H1 (cell line): Measurements from ENCODE around the gene TRIM68. TPM values are rescaled to one million over a fixed set of nuclear protein-coding genes. Genes with fewer than 3 reads are reported as not detected.
A peak's percentile ranks its signal among the peaks of the same experiment; 100 is the strongest.

Experiments
- CTCF ChIA-PET: fragments of 300-600 bp; sonication (Branson Sonifier 250); formaldehyde crosslinking; loops from one replicate; lab custom pipeline; 2021; ENCODE audit not compliant: partially characterized antibody; lab: Charles Lee
- POLR2A ChIA-PET: fragments of 300-600 bp; sonication (Branson Sonifier 250); formaldehyde crosslinking; loops from one replicate; lab custom pipeline; 2021; ENCODE audit warnings: inconsistent platforms; ENCODE audit not compliant: partially characterized antibody; lab: Charles Lee
- DNase-seq, 2 experiments: peaks; one replicate each; pipeline versions ENCODE4 v3.0.0 to v3.0.0-alpha.2; 2010 to 2022; ENCODE audit warnings: low spot score in 2 of 2, low read depth in 1 of 2, mixed read lengths in 1 of 2
- FAIRE-seq: peaks from 2 replicates; lab custom pipeline; 2011; peaks lifted over from hg19 to GRCh38; lab: Jason Lieb, UNC
- H2AFZ ChIP-seq: 2 replicates; pipeline ENCODE4 v1.8.1; 2012; ENCODE audit warnings: low read length, inconsistent platforms
- H2AK5ac ChIP-seq: 2 replicates; pipeline ENCODE4 v1.6.1; 2013; ENCODE audit warnings: low read depth, low read length
- H2BK120ac ChIP-seq: replicated peaks from 2 replicates; pipeline ENCODE3; 2013; ENCODE audit warnings: low read depth, low read length, inconsistent platforms
- H2BK12ac ChIP-seq: 2 replicates; pipeline ENCODE4 v1.6.1; 2013; ENCODE audit warnings: low read depth, low read length
- H2BK15ac ChIP-seq: 2 replicates; pipeline ENCODE4 v1.6.1; 2013; ENCODE audit warnings: low read length
- H2BK20ac ChIP-seq: 2 replicates; pipeline ENCODE4 v1.6.1; 2013; ENCODE audit warnings: low read length
- H2BK5ac ChIP-seq: 2 replicates; pipeline ENCODE4 v1.6.1; 2013; ENCODE audit warnings: low read depth, low read length
- H3K14ac ChIP-seq: 2 replicates; pipeline ENCODE4 v1.6.1; 2013; ENCODE audit warnings: inconsistent platforms; ENCODE audit not compliant: insufficient read length
- H3K18ac ChIP-seq: 2 replicates; pipeline ENCODE4 v1.6.1; 2013; ENCODE audit warnings: low read length; ENCODE audit errors: extremely low read depth
- H3K23ac ChIP-seq: 2 replicates; pipeline ENCODE4 v1.6.1; 2013; ENCODE audit warnings: inconsistent platforms; ENCODE audit not compliant: insufficient read length
- H3K23me2 ChIP-seq: 2 replicates; pipeline ENCODE4 v1.6.1; 2013; ENCODE audit warnings: low read depth, low read length
- H3K27ac ChIP-seq: 2 replicates; pipeline ENCODE4 v1.6.1; 2011; ENCODE audit warnings: low read depth, low read length, inconsistent platforms
- H3K27me3 ChIP-seq, 4 experiments: replicated peaks in 1 of 4; 1 replicate in 1 of 4; 2 replicates in 3 of 4; pipeline versions ENCODE4 v1.6.1 to v1.8.1; 2011 to 2013; ENCODE audit warnings: low read length in 3 of 4, mild to moderate bottlenecking in 3 of 4, inconsistent platforms in 2 of 4, mixed read lengths in 2 of 4, moderate library complexity in 1 of 4; ENCODE audit not compliant: control insufficient read depth in 3 of 4, insufficient read depth in 3 of 4; ENCODE audit errors: extremely low read depth in 1 of 4
- H3K36me3 ChIP-seq, 4 experiments: 2 replicates each; pipeline versions ENCODE4 v1.6.1 to v1.8.1; 2011 to 2013; ENCODE audit warnings: mild to moderate bottlenecking in 4 of 4, low read length in 3 of 4, moderate library complexity in 2 of 4, control low read depth in 1 of 4, inconsistent platforms in 1 of 4; ENCODE audit not compliant: insufficient read depth in 4 of 4, control insufficient read depth in 2 of 4
- H3K4ac ChIP-seq: replicated peaks from 2 replicates; pipeline ENCODE3; 2013; ENCODE audit warnings: low read length, low read depth, mixed read lengths, inconsistent platforms; ENCODE audit not compliant: insufficient read length
- H3K4me1 ChIP-seq, 4 experiments: replicated peaks in 1 of 4; 1 replicate in 1 of 4; 2 replicates in 3 of 4; pipeline versions ENCODE4 v1.6.1 to v1.8.1; 2011 to 2013; ENCODE audit warnings: low read length in 3 of 4, inconsistent platforms in 2 of 4, mixed read lengths in 1 of 4; ENCODE audit not compliant: insufficient read depth in 4 of 4, control insufficient read depth in 3 of 4
- H3K4me2 ChIP-seq, 2 experiments: 2 replicates each; pipeline versions ENCODE4 v1.6.1 to v1.8.1; 2011 to 2013; ENCODE audit warnings: low read depth in 2 of 2, low read length in 2 of 2, control low read depth in 1 of 2, inconsistent platforms in 1 of 2, mild to moderate bottlenecking in 1 of 2; ENCODE audit not compliant: insufficient read depth in 1 of 2
- H3K4me3 ChIP-seq, 4 experiments: fragments of 200-600, 300-600 bp in 1 of 4; sonication (generic), shearing (Covaris generic), sonication (Bioruptor Twin) in 1 of 4; 2 replicates each; pipeline versions ENCODE4 v1.5.1 to v1.8.1; 2011 to 2016; ENCODE audit warnings: low read length in 4 of 4, low read depth in 3 of 4, control low read depth in 2 of 4, inconsistent platforms in 2 of 4, mild to moderate bottlenecking in 2 of 4, mixed read lengths in 1 of 4, moderate library complexity in 1 of 4; ENCODE audit not compliant: insufficient read depth in 2 of 4; ENCODE audit errors: extremely low read depth in 1 of 4
- H3K56ac ChIP-seq: replicated peaks from 2 replicates; pipeline ENCODE3; 2013; ENCODE audit warnings: low read depth, mild to moderate bottlenecking, mixed read lengths, low read length, inconsistent platforms; ENCODE audit not compliant: insufficient read length
- H3K79me1 ChIP-seq: 2 replicates; pipeline ENCODE4 v1.6.1; 2013; ENCODE audit warnings: low read depth, low read length, control low read depth
- H3K79me2 ChIP-seq, 2 experiments: 2 replicates each; pipeline versions ENCODE4 v1.6.1 to v1.8.1; 2012 to 2013; ENCODE audit warnings: low read length in 2 of 2, mild to moderate bottlenecking in 2 of 2, inconsistent platforms in 1 of 2; ENCODE audit not compliant: insufficient read depth in 2 of 2, control insufficient read depth in 1 of 2
- H3K9ac ChIP-seq, 4 experiments: replicated peaks in 1 of 4; 1 replicate in 1 of 4; 2 replicates in 3 of 4; pipeline versions ENCODE4 v1.6.1 to v1.8.1; 2011 to 2013; ENCODE audit warnings: low read depth in 3 of 4, low read length in 3 of 4, control low read depth in 2 of 4, mild to moderate bottlenecking in 2 of 4, moderate library complexity in 2 of 4, inconsistent platforms in 1 of 4; ENCODE audit errors: extremely low read depth in 1 of 4
- H3K9me3 ChIP-seq, 2 experiments: 2 replicates each; pipeline versions ENCODE4 v1.6.1 to v1.8.1; 2012 to 2013; ENCODE audit warnings: mild to moderate bottlenecking in 2 of 2, moderate library complexity in 2 of 2, control low read depth in 1 of 2, inconsistent platforms in 1 of 2, low read depth in 1 of 2, low read length in 1 of 2, mixed read lengths in 1 of 2; ENCODE audit not compliant: insufficient read depth in 2 of 2
- H4K20me1 ChIP-seq, 2 experiments: replicated peaks in 1 of 2; 2 replicates each; pipeline versions ENCODE3 to v1.8.1; 2011 to 2013; ENCODE audit warnings: inconsistent platforms in 2 of 2, low read length in 2 of 2, mild to moderate bottlenecking in 1 of 2; ENCODE audit not compliant: insufficient read depth in 2 of 2, control insufficient read depth in 1 of 2
- H4K5ac ChIP-seq: 2 replicates; pipeline ENCODE4 v1.6.1; 2013; ENCODE audit warnings: low read length, low read depth, mixed read lengths, inconsistent platforms; ENCODE audit not compliant: insufficient read length
- H4K8ac ChIP-seq: 2 replicates; pipeline ENCODE4 v1.8.0; 2013; ENCODE audit warnings: mild to moderate bottlenecking, moderate library complexity, low read length, inconsistent platforms; ENCODE audit not compliant: insufficient read depth; ENCODE audit errors: extremely low read depth
- H4K91ac ChIP-seq: replicated peaks from 2 replicates; pipeline ENCODE3; 2013; ENCODE audit warnings: low read length, mixed read lengths, inconsistent platforms; ENCODE audit not compliant: insufficient read length
- CREB1 ChIP-seq: IDR thresholded peaks from 2 replicates; pipeline ENCODE4 v1.6.1; 2012; ENCODE audit warnings: inconsistent platforms
- CTBP2 ChIP-seq: IDR thresholded peaks from 2 replicates; pipeline ENCODE4 v1.7.0; 2011; ENCODE audit warnings: borderline replicate concordance, mild to moderate bottlenecking, moderate library complexity, mixed read lengths, low read length; ENCODE audit not compliant: insufficient read depth, insufficient read length
- FOSL1 ChIP-seq: IDR thresholded peaks from 2 replicates; pipeline ENCODE4 v1.6.1; 2011; ENCODE audit warnings: mild to moderate bottlenecking, low read depth, low read length, moderate library complexity; ENCODE audit not compliant: insufficient read depth
- GABPA ChIP-seq: IDR thresholded peaks from 2 replicates; pipeline ENCODE4 v1.6.1; 2011; ENCODE audit warnings: mild to moderate bottlenecking, low read length, moderate library complexity, borderline replicate concordance; ENCODE audit not compliant: insufficient read depth
- PHF8 ChIP-seq: fragments of 200-600 bp; sonication (generic); conservative IDR thresholded peaks from 2 replicates; pipeline ENCODE4 v1.7.1; 2012; ENCODE audit warnings: low read depth, mild to moderate bottlenecking, inconsistent platforms, low read length, moderate library complexity
- SP2 ChIP-seq: IDR thresholded peaks from 2 replicates; pipeline ENCODE4 v1.6.1; 2012; ENCODE audit warnings: mild to moderate bottlenecking, low read length, inconsistent platforms
- WGBS, 2 experiments: shearing (Covaris generic) in 1 of 2; methylation state at CpG; one replicate each; pipeline versions ENCODE4 v1.1.6 to v1.1.7; 2013 to 2015; ENCODE audit warnings: low lambda C conversion rate in 2 of 2, mixed read lengths in 2 of 2, inconsistent platforms in 1 of 2, low coverage in 1 of 2, missing lambda C conversion rate in 1 of 2; ENCODE audit not compliant: insufficient replicate concordance in 2 of 2, insufficient coverage in 1 of 2, insufficient read length in 1 of 2; ENCODE audit errors: extremely low coverage in 1 of 2, missing lambda C conversion rate in 1 of 2; 5-methylcytosine and 5-hydroxymethylcytosine counted together
- polyA plus RNA-seq, 7 experiments: library from polyadenylated mRNA; depleted of rRNA in 3 of 7; stranded (reverse) in 5 of 7; unstranded in 2 of 7; fragments of >200 nt in 5 of 7; fragments of 200-250 nt in 2 of 7; gene quantifications; 1 replicate in 5 of 7; 2 replicates in 1 of 7; 4 replicates in 1 of 7; pipeline versions ENCODE4 v1.2.1 to v1.2.3, GENCODE V29; 2011 to 2013; ENCODE audit warnings: missing spikeins in 2 of 7, mixed read lengths in 2 of 7
- total RNA-seq: library from RNA; stranded (reverse); fragmentation: NEBNext Ultra II Directional; extraction: Animal tissue kit (Norgen Biotek cat#: 25700); gene quantifications from 2 replicates; pipeline ENCODE4 v1.2.1, GENCODE V29; 2021
- TF ChIP-seq, protein P1 (sequence below): IDR thresholded peaks from 2 replicates; pipeline ENCODE4 v1.6.1; 2012; ENCODE audit warnings: inconsistent platforms

TRIM68 gene
- total and polyA plus RNA-seq, 2 of the 8 experiments (the other 6 are each of a cell fraction or from before 2014, with no cell fraction given), result 3.4 to 5.7 TPM

GRCh38 chr11:4644233-4644632, 36.2 kb upstream of the TRIM68 start:
- CTCF ChIA-PET, result interaction anchor here (1.1 to 1.4 kb wide), 2 partner anchors 8 to 182 kb away, joined by 3 to 4 read pairs; no protein-coding TSS in a partner anchor
- Histone ChIP-seq H2AFZ (no peak overlapping the region), H4K91ac (no peak overlapping the region), H3K9ac (no peak overlapping the region), H3K18ac (no peak overlapping the region), H3K4me1 (no peaks in the 10 kb centered on the region), H2BK15ac (peak overlapping the region; percentile 31; the same call in 1 of the 2 replicates), H3K79me2 (no peaks in the 10 kb centered on the region), H3K9me3 (no peaks in the 10 kb centered on the region; a peak in 1 of 4 replicates), H3K14ac (no peak overlapping the region), H3K4me3 (no peak overlapping the region), H2BK5ac (no peak overlapping the region), H3K79me1 (no peaks in the 10 kb centered on the region), H2BK120ac (no peak overlapping the region), H4K20me1 (no peaks in the 10 kb centered on the region), H3K27ac (no peak overlapping the region), H2BK20ac (no peak overlapping the region), H3K56ac (no peak overlapping the region), H3K23me2 (no peaks in the 10 kb centered on the region), H2AK5ac (no peak overlapping the region), H2BK12ac (no peak overlapping the region), H3K36me3 (no peaks in the 10 kb centered on the region), H3K27me3 (no peaks in the 10 kb centered on the region), H3K23ac (no peak overlapping the region), H3K4me2 (no peak overlapping the region), H4K8ac (no peak overlapping the region), H3K4ac (no peak overlapping the region), H4K5ac (no peak overlapping the region)
- FAIRE-seq, result no peak
- no peak for DNase-seq
- POLR2A ChIA-PET, result no interaction called here
- WGBS, 2 experiments, result 82% methylated on average over 4 of the region's 4 CpGs; no CpG with 5 or more reads in 1 of the 2 experiments
- TF ChIP-seq GABPA (no peak), SP2 (no peak), CTBP2 (no peak), PHF8 (no peak), CREB1 (no peak), FOSL1 (no peak)
- TF ChIP-seq, protein P1, sequence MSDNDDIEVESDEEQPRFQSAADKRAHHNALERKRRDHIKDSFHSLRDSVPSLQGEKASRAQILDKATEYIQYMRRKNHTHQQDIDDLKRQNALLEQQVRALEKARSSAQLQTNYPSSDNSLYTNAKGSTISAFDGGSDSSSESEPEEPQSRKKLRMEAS, result no peak
